ENCODE data around the gene THOP1.
A peak's percentile ranks its signal among the peaks of the same experiment; 100 is the strongest.

The THOP1 gene

DNA sequence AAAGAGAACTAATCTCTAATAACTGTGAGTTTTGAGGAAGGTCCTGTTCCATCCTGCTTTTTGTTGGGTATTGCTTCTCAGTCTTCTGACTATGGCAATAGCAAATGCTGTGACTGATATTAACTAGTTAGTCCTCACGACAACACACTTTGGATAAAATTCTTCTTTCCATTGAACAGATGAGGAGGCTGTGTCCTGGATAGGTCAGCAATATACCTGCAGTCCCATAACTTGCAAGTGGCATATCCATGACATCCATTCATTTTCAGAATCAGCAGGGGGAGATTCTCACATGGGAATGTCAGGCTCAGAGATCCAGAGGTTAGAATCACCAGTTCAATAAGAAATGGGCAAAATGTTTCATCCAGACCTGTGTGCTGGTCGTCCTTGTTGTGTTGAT lies 41.7 kb downstream of the THOP1 start:
- Histone ChIP-seq H3K4me1 (ENCODE audit: control insufficient read depth, insufficient read depth, low read length) (no peaks in the 10 kb centered on the region), H3K27me3 (ENCODE audit: control insufficient read depth, insufficient read depth, low read length) (no peaks in the 10 kb centered on the region), H3K36me3 (ENCODE audit: control insufficient read depth, insufficient read depth, low read length) (peaks cover under 1% of the 10 kb centered on the region), H3K9ac (ENCODE audit: low read length) (no peak overlapping the region), H3K4me3 (ENCODE audit: low read length) (no peak overlapping the region), H3K27ac (ENCODE audit: low read depth, low read length) (no peak overlapping the region)

DNA sequence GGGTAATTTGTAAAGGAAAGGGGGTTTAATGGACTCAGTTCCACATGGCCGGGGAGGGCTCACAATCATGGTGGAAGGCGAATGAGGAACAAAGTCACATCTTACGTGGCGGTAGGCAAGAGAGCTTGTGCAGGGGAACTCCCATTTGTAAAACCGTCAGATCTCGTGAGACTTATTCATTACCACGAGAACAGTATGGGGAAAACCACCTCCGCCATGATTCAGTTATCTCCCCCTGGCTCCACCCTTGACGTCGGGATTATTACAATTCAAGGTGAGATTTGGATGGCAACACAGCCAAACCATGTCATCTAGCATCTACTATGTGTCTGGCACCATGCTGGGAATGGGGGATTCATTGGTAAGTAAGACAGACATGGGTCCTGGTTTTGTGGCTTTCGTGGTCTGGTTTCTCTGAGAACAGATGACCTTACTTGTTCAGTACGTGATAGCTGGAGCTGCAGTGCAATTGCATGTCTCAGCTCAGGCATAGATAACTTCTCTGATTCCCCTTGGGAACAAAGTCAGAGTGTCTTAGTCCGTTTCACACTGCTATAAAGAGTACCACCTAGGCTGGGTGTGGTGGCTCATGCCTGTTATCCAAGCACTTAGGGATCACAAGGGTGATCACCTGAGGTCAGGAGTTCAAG lies 42.7 kb downstream of the THOP1 start:
- no peak overlapping the region for H3K27ac ChIP-seq (ENCODE audit: low read depth, low read length)
- peaks cover 10% of the 10 kb centered on the region for H3K36me3 ChIP-seq (ENCODE audit: control insufficient read depth, insufficient read depth, low read length)

DNA sequence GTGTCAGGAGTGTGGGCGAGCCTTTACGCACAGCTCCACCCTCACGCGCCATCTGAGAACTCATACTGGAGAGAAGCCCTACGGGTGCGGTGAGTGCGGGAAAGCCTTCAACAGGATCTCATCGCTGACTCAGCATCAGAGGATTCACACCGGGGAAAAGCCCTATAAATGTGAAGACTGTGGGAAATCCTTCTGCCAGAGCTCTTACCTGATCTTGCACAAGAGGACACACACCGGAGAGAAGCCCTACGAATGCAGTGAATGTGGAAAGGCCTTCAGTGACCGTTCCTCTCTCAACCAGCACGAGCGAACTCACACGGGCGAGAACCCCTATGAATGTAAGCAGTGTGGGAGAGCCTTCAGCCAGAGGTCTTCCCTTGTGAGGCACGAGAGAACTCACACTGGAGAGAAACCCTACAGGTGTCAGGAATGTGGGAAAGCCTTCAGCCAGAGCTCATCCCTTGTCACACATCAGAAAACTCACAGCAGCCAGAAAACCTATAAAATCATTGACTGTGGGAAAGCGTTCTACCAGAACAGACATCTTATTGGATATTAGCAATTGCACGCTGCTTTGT lies 49.1 kb downstream of the THOP1 start:
- Histone ChIP-seq H3K4me1 (ENCODE audit: control insufficient read depth, insufficient read depth, low read length) (no peaks in the 10 kb centered on the region), H3K36me3 (ENCODE audit: control insufficient read depth, insufficient read depth, low read length) (peaks cover 26% of the 10 kb centered on the region), H3K27me3 (ENCODE audit: control insufficient read depth, insufficient read depth, low read length) (no peaks in the 10 kb centered on the region), H3K27ac (ENCODE audit: low read depth, low read length) (no peak overlapping the region), H3K9ac (ENCODE audit: low read length) (no peak overlapping the region), H3K4me3 (ENCODE audit: low read length) (no peak overlapping the region)

More for the DNA sequence above, 42.7 kb downstream of the THOP1 start:
- H3K9ac ChIP-seq (ENCODE audit: low read length), result no peak overlapping the region
- H3K27me3 ChIP-seq (ENCODE audit: control insufficient read depth, insufficient read depth, low read length), result no peaks in the 10 kb centered on the region
- no peaks in the 10 kb centered on the region for H3K4me1 ChIP-seq (ENCODE audit: control insufficient read depth, insufficient read depth, low read length)
- no peak overlapping the region for H3K4me3 ChIP-seq (ENCODE audit: low read length)

DNA sequence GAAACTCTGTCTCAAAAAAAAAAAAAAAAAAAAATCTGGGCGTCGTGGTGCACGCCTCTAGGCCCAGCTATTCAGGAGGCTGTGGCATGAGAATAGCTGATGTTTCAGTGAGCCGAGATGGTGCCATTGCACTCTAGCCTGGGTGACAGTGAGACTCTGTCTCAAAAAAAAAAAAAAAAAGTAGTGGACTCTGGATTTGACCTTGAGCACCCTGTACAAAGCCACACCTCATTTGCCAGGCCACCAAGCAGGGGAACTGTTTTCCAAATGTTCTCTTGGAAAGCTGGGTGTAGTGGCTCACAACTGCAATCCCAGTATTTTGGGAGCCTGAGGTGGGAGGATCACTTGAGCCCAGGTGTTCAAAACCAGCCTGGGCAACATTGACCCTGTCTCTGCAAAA lies 52.1 kb downstream of the THOP1 start:
- H3K9ac ChIP-seq (ENCODE audit: low read length), result no peak overlapping the region
- peaks cover 21% of the 10 kb centered on the region for H3K36me3 ChIP-seq (ENCODE audit: control insufficient read depth, insufficient read depth, low read length)
- no peak overlapping the region for H3K4me3 ChIP-seq (ENCODE audit: low read length)
- peaks cover 3% of the 10 kb centered on the region for H3K4me1 ChIP-seq (ENCODE audit: control insufficient read depth, insufficient read depth, low read length)
- H3K27me3 ChIP-seq (ENCODE audit: control insufficient read depth, insufficient read depth, low read length), result no peaks in the 10 kb centered on the region
- H3K27ac ChIP-seq (ENCODE audit: low read depth, low read length), result no peak overlapping the region

- Histone ChIP-seq H3K4me1 (ENCODE audit: control insufficient read depth, insufficient read depth, low read length) (peaks cover 5% of the 10 kb centered on the region), H3K27ac (ENCODE audit: low read depth, low read length) (peak within 1 kb of the TSS; percentile 93), H3K9ac (ENCODE audit: low read length) (no peak within 1 kb of the TSS), H3K4me3 (ENCODE audit: low read length) (peak within 1 kb of the TSS; percentile 84), H3K36me3 (ENCODE audit: control insufficient read depth, insufficient read depth, low read length) (no peaks in the 10 kb centered on the region), H3K27me3 (ENCODE audit: control insufficient read depth, insufficient read depth, low read length) (no peaks in the 10 kb centered on the region)
These were observed 55.8 kb downstream of the THOP1 start, which contains the start of gene ZNF555 for GRCh38 chr19:2840794-2841791. ZNF555 (plus strand) TSS chr19:2841475; CDS start chr19:2841573, 98 bp downstream.

DNA sequence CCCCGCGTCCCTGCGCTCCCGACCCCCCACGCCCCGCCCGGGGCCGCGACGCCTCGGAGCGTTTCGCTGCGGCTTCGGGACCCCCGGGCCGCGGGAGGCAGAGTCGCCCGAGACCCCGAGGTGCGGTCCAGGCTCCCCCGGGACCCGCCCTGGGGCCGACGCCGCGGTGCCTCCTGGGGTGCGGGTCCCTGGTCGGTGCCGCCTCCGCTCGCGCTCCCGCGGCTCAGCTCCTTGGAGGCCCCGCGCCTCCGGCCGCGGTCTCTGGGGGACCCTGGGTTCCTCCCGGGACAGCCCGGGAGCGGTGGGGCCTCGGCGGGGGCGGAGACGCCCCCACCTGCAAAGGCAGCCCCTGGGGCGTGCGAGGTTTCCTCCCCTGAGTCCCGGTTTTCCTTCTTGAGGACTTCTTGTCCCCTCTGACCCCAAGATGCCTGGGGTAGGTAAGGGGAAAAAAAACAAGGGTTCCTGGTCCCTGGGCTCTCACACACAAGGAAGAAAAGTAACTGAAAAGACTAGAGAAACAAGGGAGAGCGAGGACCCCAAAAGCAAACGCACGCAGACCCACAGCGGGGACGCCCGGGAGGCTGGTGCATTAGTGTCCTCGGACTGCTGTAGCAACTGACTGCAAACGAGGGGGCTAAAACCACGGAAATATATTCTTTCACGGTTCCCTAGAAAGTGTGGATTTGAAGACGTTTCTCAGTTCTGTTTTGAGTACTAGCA lies 56.7 kb downstream of the THOP1 start:
- Histone ChIP-seq H3K27me3 (ENCODE audit: control insufficient read depth, insufficient read depth, low read length) (no peaks in the 10 kb centered on the region), H3K4me3 (ENCODE audit: low read length) (peak overlapping the region; percentile 68), H3K4me1 (ENCODE audit: control insufficient read depth, insufficient read depth, low read length) (peaks cover 5% of the 10 kb centered on the region), H3K27ac (ENCODE audit: low read depth, low read length) (no peak overlapping the region), H3K9ac (ENCODE audit: low read length) (no peak overlapping the region), H3K36me3 (ENCODE audit: control insufficient read depth, insufficient read depth, low read length) (no peaks in the 10 kb centered on the region)

GRCh38 chr19:2845107-2845506 lies 59.8 kb downstream of the THOP1 start:
- Histone ChIP-seq H3K27ac (ENCODE audit: low read depth, low read length) (no peak overlapping the region), H3K27me3 (ENCODE audit: control insufficient read depth, insufficient read depth, low read length) (no peaks in the 10 kb centered on the region), H3K4me1 (ENCODE audit: control insufficient read depth, insufficient read depth, low read length) (peaks cover 5% of the 10 kb centered on the region), H3K9ac (ENCODE audit: low read length) (no peak overlapping the region), H3K4me3 (ENCODE audit: low read length) (no peak overlapping the region), H3K36me3 (ENCODE audit: control insufficient read depth, insufficient read depth, low read length) (no peaks in the 10 kb centered on the region)

DNA sequence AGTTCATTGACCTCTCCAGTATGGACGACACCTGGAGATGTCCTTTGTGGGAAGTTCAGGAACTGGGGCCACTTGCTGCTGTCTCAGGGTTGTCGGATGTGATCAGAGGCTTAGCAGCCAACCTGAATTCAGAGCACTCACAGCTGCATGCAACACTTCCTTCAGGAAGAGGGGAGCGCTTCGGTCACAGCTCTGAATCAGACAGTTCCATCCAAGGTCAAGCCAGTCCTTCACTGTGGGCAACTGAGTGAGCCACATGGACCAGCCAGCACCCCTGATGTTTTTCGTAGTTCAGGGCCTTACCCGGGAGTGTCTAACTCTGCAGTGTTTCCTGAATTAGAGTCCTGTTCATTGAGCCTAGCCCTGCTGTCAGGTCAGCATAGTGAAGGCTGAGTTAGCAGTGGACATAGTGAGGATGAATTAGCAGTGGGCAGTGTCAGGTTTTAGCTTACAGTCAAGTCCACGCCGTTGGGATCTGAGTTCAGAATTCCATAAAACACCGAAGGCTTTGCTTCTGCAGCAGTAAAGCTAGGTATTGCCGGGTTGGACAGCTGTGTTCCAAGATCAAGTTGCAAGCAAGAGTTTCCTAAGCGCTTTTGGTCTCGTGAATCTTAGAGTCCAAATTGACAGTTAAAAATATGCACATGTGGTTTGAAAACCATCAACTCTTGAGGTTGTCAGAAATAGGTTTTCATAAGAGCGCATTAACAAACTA lies 61.0 kb downstream of the THOP1 start:
- H3K27me3 ChIP-seq (ENCODE audit: control insufficient read depth, insufficient read depth, low read length), result no peaks in the 10 kb centered on the region
- peaks cover 7% of the 10 kb centered on the region for H3K36me3 ChIP-seq (ENCODE audit: control insufficient read depth, insufficient read depth, low read length)
- no peak overlapping the region for H3K9ac ChIP-seq (ENCODE audit: low read length)
- no peak overlapping the region for H3K27ac ChIP-seq (ENCODE audit: low read depth, low read length)
- H3K4me3 ChIP-seq (ENCODE audit: low read length), result no peak overlapping the region
- peaks cover 5% of the 10 kb centered on the region for H3K4me1 ChIP-seq (ENCODE audit: control insufficient read depth, insufficient read depth, low read length)

DNA sequence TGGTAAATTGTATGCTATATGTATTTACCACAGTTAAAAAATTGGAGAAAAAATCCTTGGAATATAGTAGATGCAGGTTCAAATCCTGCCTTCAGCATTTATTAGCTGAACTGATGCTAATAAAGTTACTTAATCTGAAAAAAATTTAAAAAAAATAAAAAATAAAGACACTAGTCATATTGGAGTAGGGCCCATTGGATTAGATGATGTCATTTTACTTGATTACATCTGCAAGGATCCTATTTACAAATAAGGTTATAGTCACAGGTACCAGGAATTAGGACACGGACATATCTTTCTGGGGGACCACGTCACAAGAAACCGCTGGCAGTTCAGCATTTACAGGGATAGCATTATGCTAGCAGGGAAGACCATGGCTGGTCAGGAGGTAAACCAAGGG lies 62.2 kb downstream of the THOP1 start:
- Histone ChIP-seq H3K36me3 (ENCODE audit: control insufficient read depth, insufficient read depth, low read length) (peaks cover 18% of the 10 kb centered on the region), H3K27ac (ENCODE audit: low read depth, low read length) (no peak overlapping the region), H3K4me1 (ENCODE audit: control insufficient read depth, insufficient read depth, low read length) (peaks cover under 1% of the 10 kb centered on the region), H3K9ac (ENCODE audit: low read length) (no peak overlapping the region), H3K27me3 (ENCODE audit: control insufficient read depth, insufficient read depth, low read length) (no peaks in the 10 kb centered on the region), H3K4me3 (ENCODE audit: low read length) (no peak overlapping the region)

DNA sequence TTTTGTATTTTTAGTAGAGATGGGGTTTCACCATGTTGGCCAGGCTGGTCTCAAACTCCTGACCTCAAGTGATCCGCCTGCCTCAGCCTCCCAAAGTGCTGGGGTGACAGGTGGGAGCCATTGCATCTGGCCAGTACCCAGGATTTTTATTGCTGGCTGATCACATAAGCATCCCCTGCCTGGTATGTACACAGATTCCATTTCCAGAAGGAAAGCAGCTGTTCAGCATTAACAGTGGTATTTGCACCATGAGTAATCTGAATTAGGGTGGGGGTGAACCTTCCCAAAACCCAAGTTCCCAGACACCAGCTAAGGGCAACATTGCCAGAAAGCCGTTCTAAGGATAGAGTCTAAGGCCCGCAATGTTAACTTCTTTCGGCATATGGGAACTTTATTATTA lies 63.3 kb downstream of the THOP1 start:
- peaks cover 30% of the 10 kb centered on the region for H3K36me3 ChIP-seq (ENCODE audit: control insufficient read depth, insufficient read depth, low read length)

GRCh38 chr19:2850256-2850925 lies 65.1 kb downstream of the THOP1 start:
- Histone ChIP-seq H3K27me3 (ENCODE audit: control insufficient read depth, insufficient read depth, low read length) (no peaks in the 10 kb centered on the region), H3K4me1 (ENCODE audit: control insufficient read depth, insufficient read depth, low read length) (no peaks in the 10 kb centered on the region), H3K9ac (ENCODE audit: low read length) (no peak overlapping the region), H3K4me3 (ENCODE audit: low read length) (no peak overlapping the region), H3K36me3 (ENCODE audit: control insufficient read depth, insufficient read depth, low read length) (peaks cover 31% of the 10 kb centered on the region), H3K27ac (ENCODE audit: low read depth, low read length) (no peak overlapping the region)

More for the DNA sequence above, 63.3 kb downstream of the THOP1 start:
- H3K4me3 ChIP-seq (ENCODE audit: low read length), result no peak overlapping the region
- no peaks in the 10 kb centered on the region for H3K27me3 ChIP-seq (ENCODE audit: control insufficient read depth, insufficient read depth, low read length)
- no peaks in the 10 kb centered on the region for H3K4me1 ChIP-seq (ENCODE audit: control insufficient read depth, insufficient read depth, low read length)
- no peak overlapping the region for H3K27ac ChIP-seq (ENCODE audit: low read depth, low read length)
- no peak overlapping the region for H3K9ac ChIP-seq (ENCODE audit: low read length)

Measured in rectal smooth muscle tissue (tissue), 1 donor.